Aorta (tissue), 5 donors: ENCODE measurements around the gene ZNF605. TPM values are rescaled to one million over a fixed set of nuclear protein-coding genes. Genes with fewer than 3 reads are reported as not detected.
"Not testable (repeated sequence)": the region's sequence is repeated elsewhere in the genome, so short reads cannot be mapped to it uniquely, and the experiment has no call there.

ENCODE experiments used
- ATAC-seq: fragments of 200-7000 bp; cut with Tn5 transposase; one replicate; pipeline ENCODE4 v1.9.1; 2022; ENCODE audit warnings: moderate library complexity; ENCODE audit not compliant: low FRiP score
- DNase-seq, 2 donors: peaks; one replicate each; pipeline ENCODE4 v3.0.0-alpha.2; 2020
- H3K27ac ChIP-seq, 2 donors: one replicate each; pipeline ENCODE4 v1.5.1; 2013; ENCODE audit warnings: low read length in 2 of 2, mild to moderate bottlenecking in 2 of 2, moderate library complexity in 2 of 2, control low read depth in 1 of 2, inconsistent platforms in 1 of 2, low read depth in 1 of 2
- H3K27me3 ChIP-seq, 2 donors: one replicate each; pipeline ENCODE4 v1.6.1; 2013; ENCODE audit warnings: control low read depth in 1 of 2, low read length in 1 of 2, mild to moderate bottlenecking in 1 of 2, moderate library complexity in 1 of 2; ENCODE audit not compliant: insufficient read depth in 2 of 2, control insufficient read depth in 1 of 2
- H3K36me3 ChIP-seq, 2 donors: one replicate each; pipeline ENCODE4 v1.6.1; 2013; ENCODE audit warnings: control low read depth in 1 of 2, low read length in 1 of 2, mild to moderate bottlenecking in 1 of 2; ENCODE audit not compliant: insufficient read depth in 2 of 2, control insufficient read depth in 1 of 2
- H3K4me1 ChIP-seq, 2 donors: one replicate each; pipeline ENCODE4 v1.6.1; 2013; ENCODE audit warnings: low read length in 2 of 2, control low read depth in 1 of 2, mild to moderate bottlenecking in 1 of 2, moderate library complexity in 1 of 2; ENCODE audit not compliant: insufficient read depth in 2 of 2, control insufficient read depth in 1 of 2
- H3K4me3 ChIP-seq, 2 donors: one replicate each; pipeline ENCODE4 v1.5.1; 2013; ENCODE audit warnings: low read length in 2 of 2, control low read depth in 1 of 2, mild to moderate bottlenecking in 1 of 2
- H3K9me3 ChIP-seq: one replicate; pipeline ENCODE4 v1.6.1; 2013; ENCODE audit warnings: mild to moderate bottlenecking, low read length; ENCODE audit not compliant: control insufficient read depth
- WGBS, 2 donors: extraction: QIAGEN DNeasy Blood & Tissue Kit; methylation state at CpG; one replicate each; pipeline ENCODE4 v1.1.7; 2013; 5-methylcytosine and 5-hydroxymethylcytosine counted together
- intact Hi-C, 2 donors: fragments of 100-400 bp; cut with DNase I; formaldehyde crosslinking; loops; one replicate each; pipeline versions ENCODE4 v1.14.2 to v1.15.0; 2022
- polyA plus RNA-seq, 2 donors: library from polyadenylated mRNA; stranded (reverse); fragments of 200-250 nt; gene quantifications; one replicate each; pipeline ENCODE4 v1.2.3, GENCODE V29; 2013
- total RNA-seq, 2 donors: library from RNA; stranded (reverse); fragmentation: NEBNext Ultra II Directional; extraction: Animal tissue kit (Norgen Biotek cat#: 25700); gene quantifications; one replicate each; pipeline ENCODE4 v1.2.1, GENCODE V29; 2021
- donor health status: healthy with polysubstance abuse.
- donor health status: Bipolar disorder and iron deficiency.
- donor health status: DM: no; HTN: no; CAD: no.
- donor health status: DM: no; HTN: no; CAD: no.
- donor health status: DM: yes; HTN: yes; CAD: no.

ZNF605 gene
- total and polyA plus RNA-seq, 4 donors, result 1.0 to 19.4 (median 10.3) TPM

DNA sequence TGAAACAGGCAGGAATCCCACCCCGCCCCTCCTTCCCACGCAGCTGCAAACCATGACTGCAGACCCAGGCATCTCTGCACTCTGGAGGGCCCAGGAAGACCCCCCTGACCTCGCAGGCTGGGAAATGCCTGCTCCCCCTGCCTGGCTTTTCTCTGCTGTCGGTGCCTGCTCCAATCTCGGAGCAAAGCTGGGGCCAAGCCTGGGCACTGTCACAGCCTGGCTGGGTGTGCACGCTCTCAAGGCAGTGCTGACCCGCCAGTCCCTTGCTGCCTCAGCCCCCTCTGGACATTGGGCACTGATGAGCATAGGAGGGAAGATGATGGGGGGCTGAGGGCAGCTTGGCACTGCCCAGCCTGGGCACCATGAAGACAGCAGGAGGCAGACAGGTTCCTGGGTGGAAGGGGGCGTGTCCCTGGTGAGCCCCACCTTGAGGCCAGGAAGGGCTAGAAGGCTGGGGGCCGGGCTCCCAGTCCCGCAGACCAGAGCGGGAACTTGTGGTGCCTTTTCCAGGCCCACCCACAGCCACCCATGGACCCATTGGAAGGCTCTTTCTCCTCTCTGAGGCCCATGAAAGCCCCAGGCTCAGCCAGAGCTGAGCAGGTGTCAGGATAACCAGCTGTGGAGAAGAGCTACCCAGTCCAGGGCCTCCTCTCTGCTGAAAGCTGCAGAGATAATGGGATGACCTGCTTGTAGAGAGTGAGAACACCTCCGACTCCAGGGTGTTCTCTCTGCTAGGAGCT is 10.7 kb upstream of the ZNF605 start:
- H3K9me3 ChIP-seq, result peaks cover 4% of the 10 kb centered on the region

DNA sequence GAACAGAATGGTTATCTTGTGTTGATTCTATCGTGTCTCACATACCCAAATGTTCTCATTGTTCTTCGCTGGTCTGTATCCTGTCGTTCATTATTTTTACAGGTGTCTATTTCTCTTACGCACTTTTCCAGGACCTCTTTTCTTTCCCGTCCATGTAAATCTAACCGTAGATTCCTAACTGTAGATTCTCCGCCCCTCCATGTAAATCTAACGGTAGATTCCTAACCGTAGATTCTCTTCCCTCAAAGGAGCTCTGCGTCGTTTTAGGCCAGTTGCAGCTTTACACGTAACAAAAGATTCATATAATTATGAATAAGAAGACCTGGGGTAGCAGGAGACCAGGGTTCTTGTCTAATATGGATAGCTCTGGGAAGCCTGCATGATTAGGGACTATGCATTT is 9.7 kb upstream of the ZNF605 start:
- intact Hi-C loops, result no loop called here
- no peak overlapping the region for H3K27ac ChIP-seq
- H3K36me3 ChIP-seq, result peaks cover 0 to 2% of the 10 kb centered on the region in 2 donors
- ATAC-seq (no peak), DNase-seq (no peak)
- no peaks in the 10 kb centered on the region for H3K27me3 ChIP-seq
- 93 to 96% methylated on average over 12 of the region's 12 CpGs for WGBS, 2 donors
- H3K4me1 ChIP-seq, result no peaks in the 10 kb centered on the region
- H3K4me3 ChIP-seq, result no peak overlapping the region
- H3K9me3 ChIP-seq, result peaks cover 4% of the 10 kb centered on the region

More for the DNA sequence above, 10.7 kb upstream of the ZNF605 start:
- DNase-seq (no peak), ATAC-seq (no peak)
- H3K27ac ChIP-seq, result no peak overlapping the region
- no peaks in the 10 kb centered on the region for H3K4me1 ChIP-seq
- intact Hi-C loops, result no loop called here
- peaks cover 0 to 2% of the 10 kb centered on the region in 2 donors for H3K36me3 ChIP-seq
- H3K4me3 ChIP-seq, result no peak overlapping the region
- WGBS, 2 donors, result 94 to 96% methylated on average over 12 of the region's 12 CpGs
- no peaks in the 10 kb centered on the region for H3K27me3 ChIP-seq

DNA sequence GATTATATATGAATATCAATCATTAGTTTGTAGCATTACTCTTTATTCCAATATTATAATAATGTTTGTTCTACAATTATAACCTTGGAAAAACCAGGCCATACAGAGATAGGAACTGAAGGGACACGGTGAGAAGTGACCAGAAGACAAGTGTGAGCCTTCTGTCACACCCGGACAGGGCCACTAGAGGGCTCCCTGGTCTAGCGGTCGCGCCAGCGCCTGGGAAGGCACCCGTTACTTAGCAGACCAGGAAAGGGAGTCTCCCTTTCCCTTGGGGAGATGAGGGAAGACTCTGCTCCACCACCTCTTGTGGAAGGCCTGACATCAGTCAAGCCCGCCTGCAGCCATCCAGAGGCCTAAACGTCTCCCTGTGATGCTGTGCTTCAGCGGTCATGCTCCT is 7.8 kb upstream of the ZNF605 start:
- H3K27ac ChIP-seq, H3K36me3 ChIP-seq, H3K9me3 ChIP-seq, H3K27me3 ChIP-seq, H3K4me1 ChIP-seq, ATAC-seq, intact Hi-C loops, DNase-seq, H3K4me3 ChIP-seq: not testable (repeated sequence)
- 44% methylated on average over 10 of the region's 10 CpGs for WGBS, 2 donors

DNA sequence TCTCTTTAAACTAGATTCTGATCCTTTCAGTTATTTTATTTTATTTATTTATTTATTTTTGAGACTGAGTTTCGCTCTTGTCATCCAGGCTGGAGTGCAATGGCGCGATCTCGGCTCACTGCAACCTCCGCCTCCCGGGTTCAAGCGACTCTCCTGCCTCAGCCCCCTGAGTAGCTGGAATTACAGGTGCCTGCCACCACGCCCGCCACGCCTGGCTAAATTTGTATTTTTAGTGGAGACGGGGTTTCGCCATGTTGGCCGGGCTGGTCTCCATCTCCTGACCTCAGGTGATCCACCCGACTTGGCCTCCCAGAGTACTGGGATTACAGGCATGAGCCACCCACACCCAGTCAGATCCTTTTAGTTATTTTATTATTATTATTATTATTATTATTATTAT is 5.7 kb upstream of the ZNF605 start:
- H3K9me3 ChIP-seq, H3K36me3 ChIP-seq, ATAC-seq, H3K4me3 ChIP-seq, intact Hi-C loops, H3K27ac ChIP-seq, H3K27me3 ChIP-seq, H3K4me1 ChIP-seq, DNase-seq: not testable (repeated sequence)
- WGBS, 2 donors, result 97 to 98% methylated on average over 14 of the region's 14 CpGs

DNA sequence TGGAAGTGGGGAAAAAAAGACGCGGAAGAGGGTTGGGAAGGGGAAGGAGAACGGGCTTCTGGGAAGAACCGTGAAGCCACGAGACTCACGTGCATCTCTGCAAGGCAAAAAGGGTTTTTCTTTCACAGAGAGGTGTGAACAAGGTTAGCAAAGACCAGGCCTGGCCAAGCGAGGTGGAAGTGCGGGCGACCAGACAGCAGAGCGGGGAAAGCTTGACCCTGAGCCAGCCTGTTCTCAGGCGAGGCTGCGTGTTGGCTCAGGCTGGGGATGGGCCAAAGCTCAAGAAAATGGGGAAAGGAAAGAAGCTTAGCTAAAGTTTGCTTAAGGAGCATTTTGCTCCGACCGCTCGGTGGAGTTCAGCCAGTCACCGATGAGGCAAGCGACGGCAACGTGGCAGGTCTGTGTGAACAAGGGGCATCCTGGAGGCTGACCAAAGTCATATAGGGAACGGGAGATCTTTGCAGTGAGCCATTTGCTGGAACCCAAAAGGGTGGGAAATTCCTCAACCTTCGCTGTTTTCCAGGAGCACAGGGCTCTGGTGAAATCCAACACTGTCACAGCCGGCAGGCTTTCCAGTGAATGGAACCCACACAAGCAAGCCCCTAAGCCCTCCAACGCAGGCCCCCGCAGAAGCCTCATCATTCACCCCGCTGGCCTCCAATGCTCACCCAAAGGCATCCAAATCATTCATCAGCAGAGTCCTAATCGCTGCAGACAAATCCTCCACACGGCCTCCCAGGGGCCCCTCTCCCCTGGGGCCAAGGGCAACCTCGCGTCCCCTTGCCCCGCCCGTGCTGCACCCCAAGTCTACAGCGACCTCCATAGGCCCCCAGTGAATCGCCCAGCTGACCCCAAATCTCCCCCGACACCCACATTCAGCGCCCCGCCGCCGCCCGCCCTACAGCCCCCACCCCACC is 754 bp downstream of the ZNF605 start:
- DNase-seq (peak; percentile 61 to 85), ATAC-seq (peak; percentile 41)
- Histone ChIP-seq H3K27me3 (no peaks in the 10 kb centered on the region), H3K27ac (peak overlapping the region; percentile 83 to 93), H3K4me1 (peaks cover 2 to 4% of the 10 kb centered on the region in 2 donors), H3K9me3 (peaks cover 14% of the 10 kb centered on the region), H3K36me3 (peaks cover 0 to 1% of the 10 kb centered on the region in 2 donors), H3K4me3 (peak overlapping the region; percentile 97 to 99)
- intact Hi-C loops, result loop anchor here in 1 of 2 donors (2.0 kb wide), 1 partner anchor 47 kb away; no protein-coding TSS in a partner anchor
- 3 to 5% methylated on average over 34 to 39 of the region's 39 CpGs for WGBS, 2 donors

DNA sequence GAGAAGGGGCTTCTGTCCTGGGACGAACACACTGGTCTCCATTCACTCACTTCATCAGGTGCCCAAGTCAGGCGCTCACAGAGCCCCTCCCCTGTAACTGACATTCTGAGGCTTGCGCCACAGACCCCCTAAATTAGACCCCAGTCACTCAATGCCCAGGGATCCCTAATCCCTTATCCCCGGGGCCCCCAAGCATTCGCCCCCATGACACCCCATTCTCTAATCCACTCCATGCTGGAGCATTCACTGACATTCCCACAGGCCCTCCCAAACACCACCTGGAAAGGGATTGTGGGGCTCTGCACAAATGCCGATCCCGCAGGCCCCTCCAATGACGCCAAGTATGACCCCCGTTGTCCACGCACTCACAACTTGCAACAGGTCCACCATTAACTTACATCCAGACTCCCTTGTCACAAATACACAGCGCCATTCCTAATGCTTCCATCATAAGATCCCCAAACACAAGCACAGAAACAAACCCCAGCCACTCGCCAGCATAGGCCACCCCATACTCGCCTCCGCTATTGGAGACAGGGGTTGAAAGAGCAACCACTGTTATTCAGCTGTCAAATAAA is 1.5 kb downstream of the ZNF605 start:
- Histone ChIP-seq H3K9me3 (peaks cover 20% of the 10 kb centered on the region), H3K4me3 (no peak overlapping the region), H3K27me3 (no peaks in the 10 kb centered on the region), H3K36me3 (peaks cover 0 to 7% of the 10 kb centered on the region in 2 donors), H3K4me1 (peaks cover 2 to 4% of the 10 kb centered on the region in 2 donors), H3K27ac (no peak overlapping the region)
- DNase-seq (no peak), ATAC-seq (no peak)
- intact Hi-C loops, result no loop called here
- 78 to 85% methylated on average over 14 of the region's 14 CpGs for WGBS, 2 donors

DNA sequence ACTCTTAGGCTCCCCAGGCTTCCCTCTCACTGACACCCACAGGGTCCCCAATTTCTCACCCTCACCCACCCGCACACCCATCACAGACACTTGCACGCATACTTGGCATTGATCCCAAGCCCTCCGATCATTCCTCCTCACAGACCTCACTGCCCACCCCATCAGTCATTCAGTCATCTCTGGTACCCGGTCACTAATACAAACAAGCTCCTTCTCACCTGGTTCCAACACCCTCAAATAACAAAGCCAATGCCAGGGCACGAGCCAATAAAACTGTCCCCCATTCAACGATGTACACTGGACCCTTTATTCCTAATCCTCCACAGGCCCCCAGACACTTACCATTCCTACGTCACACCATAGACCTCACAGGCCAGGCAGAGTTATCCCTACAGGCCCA is 2.3 kb downstream of the ZNF605 start:
- DNase-seq (no peak), ATAC-seq (no peak)
- no peak overlapping the region for H3K27ac ChIP-seq
- intact Hi-C loops, result no loop called here
- H3K27me3 ChIP-seq, result no peaks in the 10 kb centered on the region
- WGBS, 2 donors, result 98% methylated on average over 7 of the region's 7 CpGs
- peaks cover 2 to 4% of the 10 kb centered on the region in 2 donors for H3K4me1 ChIP-seq
- H3K36me3 ChIP-seq, result peaks cover 0 to 9% of the 10 kb centered on the region in 2 donors
- H3K9me3 ChIP-seq, result peaks cover 27% of the 10 kb centered on the region
- H3K4me3 ChIP-seq, result no peak overlapping the region

DNA sequence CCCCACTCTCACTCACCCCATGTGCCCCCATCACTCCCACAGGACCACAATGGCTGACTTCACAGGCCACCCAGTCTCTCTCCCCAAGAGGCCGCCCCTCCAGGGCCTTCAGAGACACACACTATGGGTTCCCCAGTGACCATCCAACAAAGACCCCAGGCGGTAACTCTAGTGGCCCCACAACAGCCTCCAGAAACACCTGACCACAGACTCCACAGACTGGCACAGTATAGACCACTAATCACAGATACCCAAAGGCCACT is 3.0 kb downstream of the ZNF605 start:
- ATAC-seq, result no peak
- intact Hi-C loops, result no loop called here
- H3K27ac ChIP-seq, result no peak overlapping the region
- no peak overlapping the region for H3K4me3 ChIP-seq
- H3K9me3 ChIP-seq, result peaks cover 34% of the 10 kb centered on the region
- peaks cover 0 to 9% of the 10 kb centered on the region in 2 donors for H3K36me3 ChIP-seq
- H3K27me3 ChIP-seq, result no peaks in the 10 kb centered on the region
- no peak for DNase-seq
- H3K4me1 ChIP-seq, result peaks cover 2 to 4% of the 10 kb centered on the region in 2 donors
- 99 to 100% methylated on average over 2 of the region's 2 CpGs for WGBS, 2 donors
